HTR-8/SVneo (cell line): ENCODE data around the gene PREX1.

Source experiments
- DNase-seq: peaks from one replicate; pipeline ENCODE4 v3.0.0; 2011; ENCODE audit warnings: low spot score, mixed read lengths; ENCODE audit not compliant: insufficient read length
- FAIRE-seq: peaks from 2 replicates; lab custom pipeline; 2011; peaks lifted over from hg19 to GRCh38; lab: Jason Lieb, UNC

Gene PREX1

GRCh38 chr20:48797850-48798747 lies 29.7 kb downstream of the PREX1 start:
- DNase-seq (no peak), FAIRE-seq (peak; percentile 63)

GRCh38 chr20:48797275-48797825 lies 30.4 kb downstream of the PREX1 start:
- no peak for FAIRE-seq
- DNase-seq = no peak

- DNase-seq = no peak
- FAIRE-seq = peak; percentile 91
Measured at GRCh38 chr20:48795732-48796131, 32.1 kb downstream of the PREX1 start.

- DNase-seq = no peak
- FAIRE-seq = no peak
Measured at GRCh38 chr20:48794816-48795457, 32.9 kb downstream of the PREX1 start.

- DNase-seq (no peak), FAIRE-seq (no peak)
Measured at GRCh38 chr20:48794360-48794759, 33.4 kb downstream of the PREX1 start.

GRCh38 chr20:48793776-48794175 lies 34.0 kb downstream of the PREX1 start:
- FAIRE-seq (no peak), DNase-seq (no peak)

GRCh38 chr20:48791666-48792071 lies 36.1 kb downstream of the PREX1 start:
- DNase-seq (no peak), FAIRE-seq (no peak)

- peak; percentile 57 for FAIRE-seq
Measured at GRCh38 chr20:48791014-48791413, 36.8 kb downstream of the PREX1 start.

GRCh38 chr20:48790473-48791003 lies 37.3 kb downstream of the PREX1 start:
- DNase-seq (no peak), FAIRE-seq (peak; percentile 23)

More at GRCh38 chr20:48791014-48791413, 36.8 kb downstream of the PREX1 start:
- no peak for DNase-seq

GRCh38 chr20:48789781-48790472 lies 37.9 kb downstream of the PREX1 start:
- DNase-seq = no peak
- peak; percentile 42 for FAIRE-seq

- FAIRE-seq = peak; percentile 20
- DNase-seq = no peak
Measured at GRCh38 chr20:48789185-48789668, 38.6 kb downstream of the PREX1 start.

GRCh38 chr20:48788486-48789072 lies 39.2 kb downstream of the PREX1 start:
- DNase-seq (no peak), FAIRE-seq (no peak)

GRCh38 chr20:48787861-48788375 lies 39.9 kb downstream of the PREX1 start:
- FAIRE-seq (peak; percentile 83), DNase-seq (peak; percentile 90)

GRCh38 chr20:48786951-48787705 lies 40.7 kb downstream of the PREX1 start:
- FAIRE-seq (no peak), DNase-seq (no peak)

- FAIRE-seq = no peak
- DNase-seq = no peak
Measured at GRCh38 chr20:48785801-48786200, 42.0 kb downstream of the PREX1 start.

GRCh38 chr20:48785256-48785655 lies 42.5 kb downstream of the PREX1 start:
- FAIRE-seq = no peak
- DNase-seq = no peak

GRCh38 chr20:48784273-48784641 lies 43.5 kb downstream of the PREX1 start:
- FAIRE-seq = no peak
- DNase-seq = no peak

GRCh38 chr20:48783533-48784272 lies 44.1 kb downstream of the PREX1 start:
- DNase-seq = no peak
- FAIRE-seq = no peak
